MM.1S (cell line): ENCODE results near the gene NLGN1.

Source experiments
- DNase-seq: peaks from one replicate; pipeline ENCODE4 v3.0.0-alpha.2; 2015
- H2AFZ ChIP-seq: fragments of 300-600 bp; sonication (generic); 2 replicates; pipeline ENCODE4 v1.6.0; 2016; ENCODE audit warnings: antibody characterized with exemption, low read length
- H3F3A ChIP-seq: fragments of 300-600 bp; sonication (generic); 2 replicates; pipeline ENCODE4 v1.6.1; 2016; ENCODE audit warnings: mild to moderate bottlenecking, antibody characterized with exemption, low read length, moderate library complexity, mixed read lengths; ENCODE audit not compliant: insufficient read depth
- H3K27ac ChIP-seq: fragments of 300-600 bp; sonication (generic); 2 replicates; pipeline ENCODE4 v1.5.1; 2016; ENCODE audit warnings: mild to moderate bottlenecking, low read length
- H3K27me3 ChIP-seq: fragments of 300-600 bp; sonication (generic); replicated peaks from 2 replicates; pipeline ENCODE4 v1.6.0; 2016; ENCODE audit warnings: low read length; ENCODE audit not compliant: insufficient read depth
- H3K36me3 ChIP-seq: fragments of 300-600 bp; sonication (generic); replicated peaks from 2 replicates; pipeline ENCODE4 v1.6.1; 2016; ENCODE audit warnings: mild to moderate bottlenecking, low read length, mixed read lengths; ENCODE audit not compliant: insufficient read depth
- H3K4me1 ChIP-seq: fragments of 300-600 bp; sonication (generic); 2 replicates; pipeline ENCODE4 v1.6.1; 2016; ENCODE audit warnings: low read length, mixed read lengths
- H3K4me2 ChIP-seq: fragments of 300-600 bp; sonication (generic); 2 replicates; pipeline ENCODE4 v1.6.0; 2016; ENCODE audit warnings: low read depth, low read length
- H3K4me3 ChIP-seq: fragments of 300-600 bp; sonication (generic); 2 replicates; pipeline ENCODE4 v1.5.1; 2016; ENCODE audit warnings: low read length, mixed read lengths
- H3K79me2 ChIP-seq: fragments of 300-600 bp; sonication (generic); 2 replicates; pipeline ENCODE4 v1.6.1; 2016; ENCODE audit warnings: mixed run types, low read length, mixed read lengths
- H3K9ac ChIP-seq: fragments of 300-600 bp; sonication (generic); 2 replicates; pipeline ENCODE4 v1.6.1; 2016; ENCODE audit warnings: low read length, mixed read lengths
- H3K9me2 ChIP-seq: fragments of 300-600 bp; sonication (generic); replicated peaks from 2 replicates; pipeline ENCODE4 v1.6.1; 2016; ENCODE audit warnings: mild to moderate bottlenecking, low read length, mixed read lengths; ENCODE audit not compliant: insufficient read depth
- H3K9me3 ChIP-seq: fragments of 300-600 bp; sonication (generic); replicated peaks from 2 replicates; pipeline ENCODE4 v1.6.1; 2016; ENCODE audit warnings: mild to moderate bottlenecking, low read length, mixed read lengths; ENCODE audit not compliant: insufficient read depth
- H4K20me1 ChIP-seq: fragments of 300-600 bp; sonication (generic); 2 replicates; pipeline ENCODE4 v1.6.1; 2016; ENCODE audit warnings: mild to moderate bottlenecking, low read length, moderate library complexity, mixed read lengths; ENCODE audit not compliant: insufficient read depth
- CTCF ChIP-seq: fragments of 300-600 bp; sonication (generic); IDR thresholded peaks from 2 replicates; pipeline ENCODE4 v1.5.1; 2016; ENCODE audit warnings: antibody characterized with exemption, low read length, mixed read lengths
- EZH2 ChIP-seq: fragments of 300-600 bp; sonication (generic); optimal IDR thresholded peaks from 2 replicates; pipeline ENCODE3; 2017; ENCODE audit warnings: low read depth, mild to moderate bottlenecking, antibody characterized with exemption, low read length, mixed read lengths
- EZH2phosphoT487 ChIP-seq: fragments of 300-600 bp; sonication (generic); IDR thresholded peaks from 2 replicates; pipeline ENCODE4 v1.6.1; 2018; ENCODE audit warnings: antibody characterized with exemption, low read length

NLGN1 gene

GRCh38 chr3:173641696-173642095 lies 244.2 kb downstream of the NLGN1 start:
- Histone ChIP-seq H2AFZ (no peak overlapping the region), H3K9ac (no peak overlapping the region), H3K9me2 (no peaks in the 10 kb centered on the region), H3K9me3 (no peaks in the 10 kb centered on the region), H3K4me3 (no peak overlapping the region), H3K36me3 (no peaks in the 10 kb centered on the region), H3K27ac (no peak overlapping the region), H3K4me2 (no peak overlapping the region), H3K79me2 (no peaks in the 10 kb centered on the region), H3K4me1 (no peaks in the 10 kb centered on the region), H4K20me1 (no peaks in the 10 kb centered on the region), H3F3A (no peaks in the 10 kb centered on the region), H3K27me3 (no peaks in the 10 kb centered on the region)
- no peak for TF ChIP-seq CTCF
- TF ChIP-seq EZH2phosphoT487, result no peak
- TF ChIP-seq EZH2, result no peak
- DNase-seq, result no peak

- TF ChIP-seq EZH2, result no peak
- TF ChIP-seq CTCF, result no peak
- TF ChIP-seq EZH2phosphoT487, result no peak
Observed at GRCh38 chr3:173644086-173645082, 246.8 kb downstream of the NLGN1 start.

GRCh38 chr3:173650596-173650995 lies 253.1 kb downstream of the NLGN1 start:
- Histone ChIP-seq H3K9ac (no peak overlapping the region), H3K36me3 (no peaks in the 10 kb centered on the region), H3K79me2 (no peaks in the 10 kb centered on the region), H2AFZ (no peak overlapping the region), H3K27ac (no peak overlapping the region), H3K9me3 (no peaks in the 10 kb centered on the region), H3K4me2 (no peak overlapping the region), H3F3A (no peaks in the 10 kb centered on the region), H3K4me1 (no peaks in the 10 kb centered on the region), H3K4me3 (no peak overlapping the region), H3K9me2 (no peaks in the 10 kb centered on the region), H3K27me3 (no peaks in the 10 kb centered on the region), H4K20me1 (no peaks in the 10 kb centered on the region)
- no peak for DNase-seq
- TF ChIP-seq CTCF (no peak), EZH2phosphoT487 (no peak), EZH2 (no peak)

More at GRCh38 chr3:173644086-173645082, 246.8 kb downstream of the NLGN1 start:
- no peaks in the 10 kb centered on the region for H3K9me3 ChIP-seq
- H3K27ac ChIP-seq, result no peak overlapping the region
- H3K9ac ChIP-seq, result no peak overlapping the region
- H3K36me3 ChIP-seq, result no peaks in the 10 kb centered on the region
- H3K4me2 ChIP-seq, result no peak overlapping the region
- no peak overlapping the region for H3K4me3 ChIP-seq
- no peaks in the 10 kb centered on the region for H3F3A ChIP-seq
- H3K27me3 ChIP-seq, result no peaks in the 10 kb centered on the region
- DNase-seq, result no peak
- no peaks in the 10 kb centered on the region for H3K9me2 ChIP-seq
- no peaks in the 10 kb centered on the region for H4K20me1 ChIP-seq
- H3K4me1 ChIP-seq, result no peaks in the 10 kb centered on the region
- H2AFZ ChIP-seq, result no peak overlapping the region
- no peaks in the 10 kb centered on the region for H3K79me2 ChIP-seq
